HEK293 (cell line): ENCODE measurements around the gene TAS2R31.

Source experiments
- CTCF ChIA-PET: fragments of 350-600 bp; formaldehyde crosslinking; extraction: SDS; loops from one replicate; lab custom pipeline; 2021; ENCODE audit warnings: antibody characterized with exemption; lab: Yijun Ruan, JAX
- POLR2A ChIA-PET: fragments of 300-600 bp; formaldehyde crosslinking; extraction: SDS; loops from one replicate; lab custom pipeline; 2020; ENCODE audit warnings: antibody characterized with exemption, inconsistent platforms; lab: Yijun Ruan, JAX
- H3K27ac ChIP-seq: fragments of 200-500 bp; sonication (Bioruptor generic); 2 replicates; pipeline ENCODE4 v1.5.1; 2014; ENCODE audit warnings: low read depth, low read length, control low read depth, inconsistent platforms; ENCODE audit errors: extremely low read depth
- H3K36me3 ChIP-seq, 2 experiments: fragments of 200-500 bp in 1 of 2; sonication (Bioruptor generic) in 1 of 2; 1 replicate in 1 of 2; 2 replicates in 1 of 2; pipeline ENCODE4 v1.5.1; 2014 to 2017; ENCODE audit warnings: inconsistent platforms in 2 of 2, low read length in 2 of 2; ENCODE audit not compliant: control insufficient read depth in 2 of 2, insufficient read depth in 1 of 2
- H3K4me1 ChIP-seq: fragments of 200-500 bp; sonication (Bioruptor generic); 2 replicates; pipeline ENCODE4 v1.5.1; 2014; ENCODE audit warnings: mild to moderate bottlenecking, low read length, inconsistent platforms; ENCODE audit not compliant: control insufficient read depth, insufficient read depth
- H3K4me3 ChIP-seq: 2 replicates; pipeline ENCODE4 v1.5.1; 2011; ENCODE audit warnings: low read depth, mild to moderate bottlenecking, control low read depth, low read length, moderate library complexity
- H3K9me3 ChIP-seq: fragments of 200-500 bp; sonication (Bioruptor generic); 2 replicates; pipeline ENCODE4 v1.5.1; 2014; ENCODE audit warnings: low read depth, low read length, inconsistent platforms; ENCODE audit not compliant: control insufficient read depth, insufficient read depth
- FEZF1 ChIP-seq: fragments of 450-650 bp; formaldehyde crosslinking; IDR thresholded peaks from 2 replicates; pipeline ENCODE4 v1.5.1; 2016; ENCODE audit warnings: missing biosample characterization, missing genetic modification characterization
- PRDM10 ChIP-seq: fragments of 450-650 bp; formaldehyde crosslinking; IDR thresholded peaks from 2 replicates; pipeline ENCODE4 v1.5.1; 2016; ENCODE audit warnings: missing biosample characterization, missing genetic modification characterization
- REST ChIP-seq: fragments of 450-650 bp; formaldehyde crosslinking; IDR thresholded peaks from 2 replicates; pipeline ENCODE4 v1.5.1; 2016; ENCODE audit warnings: missing biosample characterization, missing genetic modification characterization
- SP2 ChIP-seq: fragments of 450-650 bp; formaldehyde crosslinking; IDR thresholded peaks from 2 replicates; pipeline ENCODE4 v1.5.1; 2016; ENCODE audit warnings: missing biosample characterization, missing genetic modification characterization
- ZFP3 ChIP-seq: fragments of 450-650 bp; formaldehyde crosslinking; IDR thresholded peaks from 2 replicates; pipeline ENCODE4 v1.5.1; 2016; ENCODE audit warnings: low read depth, missing biosample characterization, missing genetic modification characterization
- ZNF112 ChIP-seq: fragments of 450-650 bp; formaldehyde crosslinking; IDR thresholded peaks from 2 replicates; pipeline ENCODE4 v1.5.0; 2017; ENCODE audit warnings: missing biosample characterization, missing genetic modification characterization
- ZNF132 ChIP-seq: fragments of 450-650 bp; formaldehyde crosslinking; IDR thresholded peaks from 2 replicates; pipeline ENCODE4 v1.5.1; 2017; ENCODE audit warnings: missing biosample characterization, missing genetic modification characterization, borderline replicate concordance
- ZNF148 ChIP-seq: fragments of 450-650 bp; formaldehyde crosslinking; IDR thresholded peaks from 2 replicates; pipeline ENCODE4 v1.5.0; 2017; ENCODE audit warnings: missing biosample characterization, missing genetic modification characterization, borderline replicate concordance
- ZNF157 ChIP-seq: fragments of 450-650 bp; formaldehyde crosslinking; IDR thresholded peaks from 2 replicates; pipeline ENCODE4 v1.5.1; 2016; ENCODE audit warnings: missing biosample characterization, missing genetic modification characterization
- ZNF211 ChIP-seq: fragments of 450-650 bp; formaldehyde crosslinking; IDR thresholded peaks from 2 replicates; pipeline ENCODE4 v1.5.1; 2016; ENCODE audit warnings: low read depth, missing biosample characterization, missing genetic modification characterization
- ZNF266 ChIP-seq: fragments of 450-650 bp; formaldehyde crosslinking; IDR thresholded peaks from 2 replicates; pipeline ENCODE4 v1.5.1; 2016; ENCODE audit warnings: missing biosample characterization, missing genetic modification characterization, low read depth
- ZNF391 ChIP-seq: fragments of 450-650 bp; formaldehyde crosslinking; IDR thresholded peaks from 2 replicates; pipeline ENCODE4 v1.5.1; 2016; ENCODE audit warnings: low read depth, missing biosample characterization, missing genetic modification characterization, borderline replicate concordance
- ZNF513 ChIP-seq: fragments of 450-650 bp; IDR thresholded peaks from 2 replicates; pipeline ENCODE4 v1.5.1; 2018; ENCODE audit warnings: missing biosample characterization, missing genetic modification characterization
- ZNF549 ChIP-seq: fragments of 450-650 bp; IDR thresholded peaks from 2 replicates; pipeline ENCODE4 v1.5.1; 2018; ENCODE audit warnings: missing biosample characterization, missing genetic modification characterization, mild to moderate bottlenecking, inconsistent platforms, moderate library complexity
- ZNF555 ChIP-seq: fragments of 450-650 bp; formaldehyde crosslinking; conservative IDR thresholded peaks from 2 replicates; pipeline ENCODE4 v1.5.1; 2017; ENCODE audit warnings: missing biosample characterization, mild to moderate bottlenecking, missing genetic modification characterization, inconsistent platforms
- ZNF624 ChIP-seq: fragments of 450-650 bp; formaldehyde crosslinking; IDR thresholded peaks from 2 replicates; pipeline ENCODE4 v1.5.1; 2017; ENCODE audit warnings: missing biosample characterization, missing genetic modification characterization
- ZNF660 ChIP-seq: fragments of 450-650 bp; IDR thresholded peaks from 2 replicates; pipeline ENCODE4 v1.5.1; 2018; ENCODE audit warnings: missing biosample characterization, mild to moderate bottlenecking, missing genetic modification characterization
- ZNF670 ChIP-seq: fragments of 450-650 bp; formaldehyde crosslinking; IDR thresholded peaks from 2 replicates; pipeline ENCODE4 v1.5.1; 2016; ENCODE audit warnings: missing biosample characterization, missing genetic modification characterization, low read depth
- ZNF830 ChIP-seq: fragments of 450-650 bp; IDR thresholded peaks from 2 replicates; pipeline ENCODE4 v1.5.0; 2018; ENCODE audit warnings: missing biosample characterization, missing genetic modification characterization, low read depth, mild to moderate bottlenecking, moderate library complexity
- TF ChIP-seq, protein P1 (sequence below): fragments of 450-650 bp; formaldehyde crosslinking; IDR thresholded peaks from 2 replicates; pipeline ENCODE4 v1.5.1; 2016; ENCODE audit warnings: missing biosample characterization, missing genetic modification characterization

TAS2R31 gene

GRCh38 chr12:11070999-11071398, 39.8 kb upstream of the TAS2R31 start:
- no peaks in the 10 kb centered on the region for H3K9me3 ChIP-seq
- H3K27ac ChIP-seq, result no peak overlapping the region
- POLR2A ChIA-PET, result no interaction called here
- TF ChIP-seq ZNF555 (tag by site-specific recombination), result no peak
- TF ChIP-seq ZNF211 (tag by site-specific recombination), result no peak
- no peak for TF ChIP-seq FEZF1 (tag by site-specific recombination)
- no peak for TF ChIP-seq ZNF830 (tag by site-specific recombination)
- TF ChIP-seq, protein P1, sequence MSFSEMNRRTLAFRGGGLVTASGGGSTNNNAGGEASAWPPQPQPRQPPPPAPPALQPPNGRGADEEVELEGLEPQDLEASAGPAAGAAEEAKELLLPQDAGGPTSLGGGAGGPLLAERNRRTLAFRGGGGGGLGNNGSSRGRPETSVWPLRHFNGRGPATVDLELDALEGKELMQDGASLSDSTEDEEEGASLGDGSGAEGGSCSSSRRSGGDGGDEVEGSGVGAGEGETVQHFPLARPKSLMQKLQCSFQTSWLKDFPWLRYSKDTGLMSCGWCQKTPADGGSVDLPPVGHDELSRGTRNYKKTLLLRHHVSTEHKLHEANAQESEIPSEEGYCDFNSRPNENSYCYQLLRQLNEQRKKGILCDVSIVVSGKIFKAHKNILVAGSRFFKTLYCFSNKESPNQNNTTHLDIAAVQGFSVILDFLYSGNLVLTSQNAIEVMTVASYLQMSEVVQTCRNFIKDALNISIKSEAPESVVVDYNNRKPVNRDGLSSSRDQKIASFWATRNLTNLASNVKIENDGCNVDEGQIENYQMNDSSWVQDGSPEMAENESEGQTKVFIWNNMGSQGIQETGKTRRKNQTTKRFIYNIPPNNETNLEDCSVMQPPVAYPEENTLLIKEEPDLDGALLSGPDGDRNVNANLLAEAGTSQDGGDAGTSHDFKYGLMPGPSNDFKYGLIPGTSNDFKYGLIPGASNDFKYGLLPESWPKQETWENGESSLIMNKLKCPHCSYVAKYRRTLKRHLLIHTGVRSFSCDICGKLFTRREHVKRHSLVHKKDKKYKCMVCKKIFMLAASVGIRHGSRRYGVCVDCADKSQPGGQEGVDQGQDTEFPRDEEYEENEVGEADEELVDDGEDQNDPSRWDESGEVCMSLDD (tag by site-specific recombination), result no peak
- TF ChIP-seq ZNF266 (tag by site-specific recombination), result no peak
- no peak for TF ChIP-seq SP2 (tag by site-specific recombination)
- no peak for TF ChIP-seq ZNF660 (tag by site-specific recombination)
- no peak for TF ChIP-seq ZFP3 (tag by site-specific recombination)
- TF ChIP-seq ZNF148 (tag by site-specific recombination), result no peak
- no peak for TF ChIP-seq ZNF513 (tag by site-specific recombination)
- TF ChIP-seq PRDM10, result no peak
- no peak for TF ChIP-seq ZNF549 (tag by site-specific recombination)
- TF ChIP-seq ZNF132 (tag by site-specific recombination), result no peak
- no peak for TF ChIP-seq ZNF670 (tag by site-specific recombination)
- TF ChIP-seq ZNF624 (tag by site-specific recombination), result no peak
- no peak for TF ChIP-seq REST (tag by site-specific recombination)
- no peak for TF ChIP-seq ZNF391 (tag by site-specific recombination)
- no peak for TF ChIP-seq ZNF112 (tag by site-specific recombination)
- TF ChIP-seq ZNF157 (tag by site-specific recombination), result no peak
- H3K36me3 ChIP-seq, result no peaks in the 10 kb centered on the region; a peak in 1 of 3 replicates
- H3K4me3 ChIP-seq, result no peak overlapping the region
- no peaks in the 10 kb centered on the region for H3K4me1 ChIP-seq
- CTCF ChIA-PET, result no interaction called here
